Stimulated activated CD8-positive, alpha-beta memory T cell treated with anti-CD3 and anti-CD28 coated beads, Interleukin-4, amount 100 ng/mL, for 1 hour (primary cell): ENCODE results near the gene LCLAT1.
"Not testable (repeated sequence)": the region's sequence is repeated elsewhere in the genome, so short reads cannot be mapped to it uniquely, and the experiment has no call there.

Experiments used
- DNase-seq, 2 donors: peaks; one replicate each; pipeline ENCODE4 v3.0.0-alpha.2; 2020; ENCODE audit warnings: low read depth in 2 of 2, low spot score in 1 of 2

The LCLAT1 gene

GRCh38 chr2:30453498-30453897 is 6.5 kb downstream of the LCLAT1 start:
- DNase-seq = no peak

DNA sequence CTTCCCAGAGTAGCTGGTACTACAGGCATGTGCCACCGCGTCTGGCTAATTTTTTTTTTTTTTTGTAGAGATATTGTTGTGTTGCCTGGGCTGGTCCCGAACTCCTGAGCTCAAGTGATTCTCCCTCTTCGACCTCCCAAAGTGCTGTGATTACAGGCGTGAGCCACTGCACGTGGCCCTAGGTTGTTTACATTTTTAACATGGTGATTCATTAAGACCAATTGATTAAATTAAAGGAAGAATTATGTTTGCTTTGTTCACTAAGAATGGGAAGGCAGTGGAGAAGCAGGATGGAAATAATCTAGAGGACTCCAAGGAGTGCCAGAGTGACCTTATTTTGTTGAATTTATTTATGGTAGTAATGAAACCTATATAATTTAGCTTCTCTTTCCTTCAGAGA is 7.5 kb downstream of the LCLAT1 start:
- DNase-seq = no peak

DNA sequence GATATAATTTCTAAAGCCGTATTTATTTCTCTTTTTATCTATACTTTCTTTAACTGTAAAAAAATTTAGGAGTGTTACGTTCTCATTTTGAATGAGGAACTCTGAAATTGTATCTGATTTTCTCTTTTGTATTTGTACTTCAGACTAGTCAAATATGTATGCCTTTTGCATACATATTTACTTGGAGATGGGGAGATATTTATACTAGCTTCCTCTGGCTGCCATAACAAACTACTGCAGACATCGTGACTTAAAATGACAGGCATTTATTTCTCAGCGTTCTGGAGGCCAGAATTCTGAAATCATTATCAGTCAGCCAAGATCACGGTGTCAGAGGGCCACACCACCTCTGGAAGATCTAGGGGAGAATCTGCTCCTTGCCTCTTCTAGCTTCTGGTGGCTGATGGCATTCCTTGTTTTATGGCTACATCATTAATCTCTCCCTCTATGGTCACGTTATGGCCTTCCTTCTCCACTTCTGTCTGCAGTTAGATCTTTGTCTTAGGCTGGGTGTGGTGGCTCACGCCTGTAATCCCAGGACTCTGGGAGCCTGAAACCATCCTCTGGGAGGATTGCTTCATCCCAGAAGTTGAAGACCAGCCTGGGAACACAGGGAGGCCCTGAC is 8.2 kb downstream of the LCLAT1 start:
- no peak for DNase-seq

DNA sequence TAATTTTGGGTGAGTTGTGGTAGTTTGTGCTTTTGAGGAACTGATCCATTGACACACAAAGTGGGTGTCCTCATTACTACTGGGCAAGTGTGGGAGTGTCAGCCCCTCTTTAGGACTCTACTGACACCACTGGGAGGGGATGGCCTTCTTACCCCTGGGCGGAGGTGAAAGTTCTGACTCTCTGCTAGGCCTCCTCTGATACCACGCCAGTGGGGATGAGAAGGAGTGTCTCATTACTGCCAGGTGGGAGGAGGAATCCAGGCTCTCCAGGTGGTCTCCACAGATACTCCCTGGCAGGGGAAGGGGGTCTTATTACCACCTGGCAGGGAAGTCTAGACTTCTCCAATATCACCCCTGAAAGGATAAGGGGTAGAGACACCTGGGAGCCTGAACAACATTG is 9.1 kb downstream of the LCLAT1 start:
- DNase-seq = no peak

DNA sequence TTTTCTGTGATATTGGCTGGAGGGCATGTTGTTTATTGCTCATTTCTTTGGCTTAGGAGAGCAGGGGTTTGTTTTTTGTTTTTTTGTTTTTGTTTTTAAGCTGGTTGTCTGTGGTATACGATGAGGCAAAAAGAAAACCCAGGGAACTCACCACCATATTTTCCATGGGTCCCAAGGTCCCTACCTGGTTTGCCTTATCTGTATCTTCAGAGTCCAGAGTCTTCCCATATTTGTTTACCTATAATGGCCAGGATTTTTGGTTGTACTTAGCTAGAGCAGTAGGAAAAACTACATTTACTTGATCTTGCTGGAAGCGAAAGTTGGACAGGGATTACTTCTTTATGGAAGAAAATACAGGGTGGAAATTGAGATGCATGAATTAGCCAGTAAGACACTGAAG is 9.5 kb downstream of the LCLAT1 start:
- DNase-seq = no peak

DNA sequence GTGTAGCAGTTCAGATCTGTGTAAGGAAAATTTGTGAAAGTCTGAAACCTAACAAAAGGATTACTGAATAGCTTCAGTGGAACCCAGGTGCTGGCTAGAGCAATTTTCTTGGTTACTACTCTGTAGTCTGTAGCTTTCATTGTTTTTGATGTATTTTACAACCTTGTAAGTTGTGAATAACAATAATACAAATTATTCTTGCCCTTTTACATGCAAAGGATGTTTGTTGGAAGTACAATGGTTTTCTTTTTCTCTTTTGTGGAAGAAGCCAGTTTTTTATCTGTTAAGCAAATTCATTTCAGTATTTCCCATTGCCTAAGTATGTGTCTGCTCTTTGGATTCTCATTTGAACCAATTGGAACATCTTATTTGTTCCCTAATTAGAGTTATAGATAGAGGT is 10.2 kb downstream of the LCLAT1 start:
- DNase-seq = no peak

DNA sequence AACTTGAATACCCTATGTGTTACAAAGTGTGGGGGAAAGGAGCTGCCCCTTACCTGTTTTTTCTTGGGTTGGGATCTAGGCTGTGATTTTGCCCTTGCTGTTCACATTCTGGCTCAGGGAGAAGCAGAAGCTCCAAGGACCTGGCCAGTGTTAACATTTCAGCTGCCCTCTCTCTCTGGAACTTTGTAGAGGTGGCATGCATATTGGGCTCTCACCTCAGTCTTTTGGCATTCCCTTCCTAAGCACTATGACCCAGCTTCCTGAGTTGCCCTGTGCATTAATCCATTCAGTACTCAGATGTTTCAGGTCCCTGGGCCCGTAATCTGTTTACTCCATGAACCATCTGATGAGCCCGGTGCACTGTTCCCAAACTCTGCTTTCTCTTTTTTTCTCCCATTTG is 12.1 kb downstream of the LCLAT1 start:
- DNase-seq = no peak

GRCh38 chr2:30462131-30462857 is 15.2 kb downstream of the LCLAT1 start:
- no peak for DNase-seq

DNA sequence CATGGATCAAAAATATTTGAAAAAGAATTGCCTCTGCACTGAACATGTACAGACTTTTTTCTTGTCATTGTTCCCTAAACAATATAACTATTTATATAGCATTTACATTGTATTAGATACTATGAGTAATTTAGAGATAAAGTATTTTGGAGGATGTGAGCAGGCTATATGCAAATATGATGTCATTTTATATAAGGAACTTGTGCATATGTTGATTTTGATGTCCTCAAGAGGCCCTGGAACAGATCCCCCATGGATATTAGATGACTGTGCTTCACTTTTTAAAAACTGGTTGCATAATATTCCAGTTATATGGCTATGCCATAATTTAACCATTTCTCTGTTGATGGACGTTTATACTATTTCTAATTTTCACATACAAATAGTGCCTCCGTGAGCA is 16.5 kb downstream of the LCLAT1 start:
- no peak for DNase-seq

- no peak for DNase-seq
Measured at GRCh38 chr2:30464544-30465170, 17.6 kb downstream of the LCLAT1 start.

- DNase-seq = no peak
Measured at GRCh38 chr2:30465171-30465545, 18.1 kb downstream of the LCLAT1 start.

DNA sequence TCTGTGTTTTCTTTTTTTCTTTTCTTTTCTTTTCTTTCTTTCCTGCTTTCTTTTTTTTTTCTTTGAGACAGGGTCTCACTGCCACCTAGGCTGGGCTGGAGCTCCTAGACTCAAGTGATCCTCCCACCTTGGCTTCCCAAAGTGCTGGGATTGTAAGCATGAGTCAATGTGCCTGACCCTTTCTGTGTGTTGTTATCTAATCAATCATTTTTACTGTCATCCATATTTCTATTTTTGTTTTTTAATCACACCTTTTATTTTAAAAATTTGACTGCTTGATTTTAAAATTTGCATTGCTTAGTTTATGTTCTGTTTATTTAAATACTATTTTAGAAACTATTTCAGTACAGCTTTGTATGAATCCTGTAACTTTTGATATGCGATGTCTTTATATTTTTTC is 19.2 kb downstream of the LCLAT1 start:
- DNase-seq = no peak

DNA sequence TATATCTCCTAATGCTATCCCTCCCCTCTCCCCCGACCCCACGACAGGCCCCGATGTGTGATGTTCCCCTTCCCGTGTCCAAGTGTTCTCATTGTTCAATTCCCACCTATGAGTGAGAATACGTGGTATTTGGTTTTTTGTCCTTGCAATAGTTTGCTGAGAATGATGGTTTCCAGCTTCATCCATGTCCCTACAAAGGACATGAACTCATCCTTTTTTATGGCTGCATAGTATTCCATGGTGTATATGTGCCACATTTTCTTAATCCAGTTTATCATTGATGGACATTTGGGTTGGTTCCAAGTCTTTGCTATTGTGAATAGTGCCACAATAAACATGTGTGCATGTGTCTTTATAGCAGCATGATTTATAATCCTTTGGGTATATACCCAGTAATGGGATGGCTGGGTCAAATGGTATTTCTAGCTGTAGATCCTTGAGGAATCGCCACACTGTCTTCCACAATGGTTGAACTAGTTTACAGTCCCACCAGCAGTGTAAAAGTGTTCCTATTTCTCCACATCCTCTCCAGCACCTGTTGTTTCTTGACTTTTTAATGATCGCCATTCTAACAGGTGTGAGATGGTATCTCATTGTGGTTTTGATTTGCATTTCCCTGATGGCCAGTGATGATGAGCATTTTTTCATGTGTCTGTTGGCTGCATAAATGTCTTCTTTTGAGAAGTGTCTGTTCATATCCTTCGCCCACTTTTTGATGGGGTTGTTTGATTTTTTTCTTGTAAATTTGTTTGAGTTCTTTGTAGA is 20.2 kb downstream of the LCLAT1 start:
- DNase-seq = not testable (repeated sequence)

GRCh38 chr2:30470426-30470825 is 23.4 kb downstream of the LCLAT1 start:
- no peak for DNase-seq

DNA sequence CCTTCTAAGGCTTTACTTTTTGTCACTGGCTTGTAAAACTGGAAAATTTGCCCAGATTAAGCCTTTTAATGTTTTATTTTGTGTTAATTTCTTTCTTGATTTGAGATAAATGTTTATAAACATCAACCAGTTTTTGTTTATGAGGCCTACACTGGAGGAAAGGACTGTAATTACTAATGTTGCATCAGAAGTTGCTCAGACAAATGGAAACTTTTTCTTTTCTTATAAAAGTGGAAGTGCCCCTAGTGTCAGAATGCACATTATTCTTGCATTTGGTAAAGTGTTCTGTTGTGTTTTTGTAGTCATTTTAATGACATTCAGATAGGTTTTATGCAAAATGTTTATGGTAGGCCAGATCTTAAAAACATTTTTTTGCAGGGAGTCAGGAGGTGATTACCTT is 25.3 kb downstream of the LCLAT1 start:
- no peak for DNase-seq

DNA sequence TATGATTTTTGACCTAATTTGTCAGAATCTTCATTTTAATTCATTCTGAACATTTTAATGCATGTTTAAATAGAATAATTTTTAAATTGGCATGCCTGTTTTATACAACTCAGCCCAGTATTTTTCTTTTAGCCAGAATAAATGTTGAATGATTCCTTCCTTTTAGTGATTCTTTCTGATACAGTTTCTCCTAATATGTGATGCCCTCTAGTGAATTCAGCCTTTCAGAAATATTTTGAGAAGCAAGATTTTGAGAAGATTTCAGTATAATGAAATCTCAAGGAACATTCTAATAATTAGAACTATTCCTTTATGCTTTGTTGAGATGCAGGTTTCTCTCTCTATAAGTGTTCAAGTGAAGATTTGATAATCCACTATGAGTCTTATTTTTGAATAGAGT is 28.5 kb downstream of the LCLAT1 start:
- DNase-seq = no peak

GRCh38 chr2:30476636-30477035 is 29.6 kb downstream of the LCLAT1 start:
- no peak for DNase-seq

GRCh38 chr2:30480703-30481322 is 33.8 kb downstream of the LCLAT1 start:
- DNase-seq = no peak

- DNase-seq = no peak
Measured at GRCh38 chr2:30481323-30481800, 34.3 kb downstream of the LCLAT1 start.

DNA sequence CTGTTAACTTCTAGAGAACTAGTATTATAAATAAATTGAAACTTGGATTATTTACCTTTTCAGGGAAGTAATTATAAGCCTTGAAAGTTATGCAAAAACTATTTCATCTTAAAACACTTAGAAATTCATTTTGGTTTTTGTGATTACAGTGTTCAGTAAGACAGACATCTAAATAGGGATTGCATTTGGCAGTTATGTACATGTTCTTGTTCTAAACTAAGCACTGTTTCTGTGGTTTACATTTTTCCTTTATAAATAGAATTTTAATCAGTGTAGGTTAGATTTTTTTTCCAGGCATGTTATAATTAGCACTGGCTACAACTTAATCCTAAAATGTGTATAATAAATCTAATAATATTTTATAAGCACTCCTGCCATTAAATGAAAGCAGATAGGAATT is 35.0 kb downstream of the LCLAT1 start:
- DNase-seq = no peak

DNA sequence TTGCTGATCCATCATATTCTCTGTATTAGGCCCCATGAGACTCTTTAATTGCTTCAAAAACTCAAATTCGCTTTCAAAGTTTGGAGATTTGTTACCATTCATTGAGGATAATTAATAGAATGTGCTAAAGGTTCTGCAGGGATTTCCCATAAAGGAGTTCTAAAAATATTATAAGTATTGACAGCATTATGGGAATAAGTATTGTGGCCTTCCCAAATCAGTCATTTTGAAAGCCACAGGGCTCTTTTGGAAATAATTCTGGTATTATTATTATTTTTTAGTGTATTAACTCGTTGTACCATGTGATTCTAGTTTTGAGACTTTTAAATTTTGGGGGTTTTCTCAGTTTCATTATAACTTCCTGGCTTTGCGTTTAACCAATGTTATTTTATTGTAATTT is 37.1 kb downstream of the LCLAT1 start:
- no peak for DNase-seq
